ENCODE measurements around the gene NCDN. TPM values are rescaled to one million over a fixed set of nuclear protein-coding genes. Genes with fewer than 3 reads are reported as not detected.
"Not testable (repeated sequence)": the region's sequence is repeated elsewhere in the genome, so short reads cannot be mapped to it uniquely, and the experiment has no call there.

Gene NCDN
- total and polyA plus RNA-seq, 2 donors (not counting 3 experiments of a cell fraction or from before 2014, with no cell fraction given) = 17.3 to 22.0 TPM

GRCh38 chr1:35576766-35577070 lies 19.1 kb downstream of the NCDN start:
- H3K4me1 ChIP-seq (ENCODE audit: control insufficient read depth, extremely low read depth, insufficient read depth, low read length); H3K4me3 ChIP-seq (replicated peaks in 1 of 3; ENCODE audit: insufficient read depth in 1 of 3, low read depth in 1 of 3, low read length in 3 of 3); H3K79me2 ChIP-seq (ENCODE audit: control insufficient read depth, insufficient read depth, low read length); FAIRE-seq; H3K27ac ChIP-seq (ENCODE audit: insufficient read depth, low read depth, low read length); intact Hi-C loops (cut with micrococcal nuclease); dilution Hi-C loops (cut with MboI; ENCODE audit: extremely low pct_ligation_motif_present, low sequenced_read_pairs); H3K36me3 ChIP-seq (ENCODE audit: control insufficient read depth in 2 of 2, extremely low read depth in 1 of 2, insufficient read depth in 2 of 2, low read length in 2 of 2); H2AFZ ChIP-seq (ENCODE audit: low read depth, low read length); H3K9me3 ChIP-seq (replicated peaks; ENCODE audit: control insufficient read depth, insufficient read depth, low read length); DNase-seq (ENCODE audit: low read depth, low spot score); H3K9ac ChIP-seq (replicated peaks; ENCODE audit: extremely low read depth, insufficient read depth, low read length); H3K9me1 ChIP-seq (replicated peaks; ENCODE audit: control insufficient read depth, extremely low read depth, insufficient read depth, low read length); H4K20me1 ChIP-seq (replicated peaks; ENCODE audit: control insufficient read depth, extremely low read depth, insufficient read depth, low read length); POLR2A ChIA-PET; BruUV-seq (replicated peaks); H3K4me2 ChIP-seq (ENCODE audit: insufficient read depth, low read length): not testable (repeated sequence)
- peak; percentile 96 for TF ChIP-seq EZH2 (IDR thresholded peaks at IDR 0.05; ENCODE audit: borderline replicate concordance, low read depth, low read length, severe bottlenecking)
- peaks cover 36 to 58% of the 10 kb centered on the region in 2 experiments for H3K27me3 ChIP-seq (ENCODE audit: control insufficient read depth in 2 of 2, insufficient read depth in 2 of 2, low read length in 2 of 2)
- CTCF ChIA-PET = interaction anchor here (1.1 kb wide), 1 partner anchor 138 kb away, joined by 3 read pairs; no protein-coding TSS in a partner anchor

GRCh38 chr1:35577071-35577998 lies 19.7 kb downstream of the NCDN start:
- DNase-seq (ENCODE audit: low read depth, low spot score) = peak; percentile 37
- dilution Hi-C loops (cut with MboI; ENCODE audit: extremely low pct_ligation_motif_present, low sequenced_read_pairs) = no loop called here
- peak overlapping the region; percentile 50 for H3K4me2 ChIP-seq (ENCODE audit: insufficient read depth, low read length)

More at GRCh38 chr1:35577071-35577998, 19.7 kb downstream of the NCDN start:
- no TSS peak for BruUV-seq (replicated peaks)
- FAIRE-seq = peak; percentile 65
- Histone ChIP-seq H3K9ac (replicated peaks; ENCODE audit: extremely low read depth, insufficient read depth, low read length) (no peak overlapping the region), H3K9me3 (replicated peaks; ENCODE audit: control insufficient read depth, insufficient read depth, low read length) (no peaks in the 10 kb centered on the region), H3K36me3 (ENCODE audit: control insufficient read depth in 2 of 2, extremely low read depth in 1 of 2, insufficient read depth in 2 of 2, low read length in 2 of 2) (no peaks in the 10 kb centered on the region), H3K9me1 (replicated peaks; ENCODE audit: control insufficient read depth, extremely low read depth, insufficient read depth, low read length) (no peaks in the 10 kb centered on the region), H4K20me1 (replicated peaks; ENCODE audit: control insufficient read depth, extremely low read depth, insufficient read depth, low read length) (no peaks in the 10 kb centered on the region), H3K4me1 (ENCODE audit: control insufficient read depth, extremely low read depth, insufficient read depth, low read length) (peaks cover 9% of the 10 kb centered on the region), H3K27me3 (ENCODE audit: control insufficient read depth in 2 of 2, insufficient read depth in 2 of 2, low read length in 2 of 2) (peaks cover 30 to 52% of the 10 kb centered on the region in 2 experiments), H3K79me2 (ENCODE audit: control insufficient read depth, insufficient read depth, low read length) (no peaks in the 10 kb centered on the region), H3K27ac (ENCODE audit: insufficient read depth, low read depth, low read length) (no peak overlapping the region), H2AFZ (ENCODE audit: low read depth, low read length) (peak overlapping the region; percentile 77), H3K4me3 (replicated peaks in 1 of 3; ENCODE audit: insufficient read depth in 1 of 3, low read depth in 1 of 3, low read length in 3 of 3) (peak overlapping the region in 1 of 3 experiments; percentile 9)
- TF ChIP-seq POLR2A (IDR thresholded peaks at IDR 0.05; ENCODE audit: low read depth, low read length) (no peak), EZH2 (IDR thresholded peaks at IDR 0.05; ENCODE audit: borderline replicate concordance, low read depth, low read length, severe bottlenecking) (peak; percentile 99)
- ChIA-PET POLR2A (no interaction called here), CTCF (interaction anchor here (0.7 to 2.7 kb wide), 11 partner anchors 9 to 199 kb away, joined by 3 to 17 read pairs (median 4); partner anchors contain the start of gene CLSPN)
- intact Hi-C loops (cut with micrococcal nuclease) = no loop called here
